NOMO-1 (cell line): ENCODE results near the gene ACTA2.

Source experiments
- DNase-seq, 2 experiments: peaks; one replicate each; lab custom pipeline; 2025; ENCODE audit not compliant: unreplicated experiment in 2 of 2; lab: John Stamatoyannopoulos, UW

ACTA2 gene

DNA sequence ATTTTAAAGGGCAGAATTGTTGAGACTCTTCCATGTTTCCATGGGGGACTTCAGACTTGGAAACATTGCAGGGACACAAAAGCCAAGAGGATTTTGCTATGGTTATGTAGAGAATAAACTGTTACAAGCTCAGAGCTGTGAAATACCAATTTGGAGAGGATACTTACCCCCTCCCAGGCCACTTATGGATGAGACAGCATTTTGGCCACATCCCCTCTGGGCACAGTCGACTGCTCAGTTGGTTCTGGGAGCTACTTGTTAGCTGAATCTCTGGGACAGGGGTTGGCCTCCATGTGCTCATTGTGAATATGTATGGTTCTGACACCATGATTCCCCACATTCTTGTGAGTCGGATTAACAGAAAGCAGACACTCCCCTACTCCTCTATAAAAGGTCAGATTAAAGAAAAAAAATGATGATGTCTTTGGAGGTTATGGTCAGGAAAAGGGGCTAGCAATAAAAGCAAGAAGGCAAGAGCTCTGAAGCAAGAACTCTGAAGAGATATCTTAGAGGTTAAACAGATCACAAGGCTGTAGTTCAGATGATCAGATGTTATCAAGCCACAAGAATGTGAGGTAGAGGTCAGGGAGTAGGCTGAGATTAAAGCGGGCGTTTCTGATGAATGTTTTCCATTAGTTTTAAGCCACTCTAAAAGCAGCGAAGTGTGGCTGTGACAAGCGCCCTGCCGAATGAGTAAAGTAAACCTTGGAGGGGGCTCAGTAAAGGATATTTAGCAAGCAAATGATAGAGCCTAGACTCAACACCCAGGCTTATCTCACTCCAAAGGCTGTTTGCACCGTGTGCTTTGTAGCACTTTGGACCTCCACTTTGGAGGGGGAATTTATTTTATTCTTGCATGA lies 55.3 kb downstream of the ACTA2 start:
- DNase-seq, result no peak

DNA sequence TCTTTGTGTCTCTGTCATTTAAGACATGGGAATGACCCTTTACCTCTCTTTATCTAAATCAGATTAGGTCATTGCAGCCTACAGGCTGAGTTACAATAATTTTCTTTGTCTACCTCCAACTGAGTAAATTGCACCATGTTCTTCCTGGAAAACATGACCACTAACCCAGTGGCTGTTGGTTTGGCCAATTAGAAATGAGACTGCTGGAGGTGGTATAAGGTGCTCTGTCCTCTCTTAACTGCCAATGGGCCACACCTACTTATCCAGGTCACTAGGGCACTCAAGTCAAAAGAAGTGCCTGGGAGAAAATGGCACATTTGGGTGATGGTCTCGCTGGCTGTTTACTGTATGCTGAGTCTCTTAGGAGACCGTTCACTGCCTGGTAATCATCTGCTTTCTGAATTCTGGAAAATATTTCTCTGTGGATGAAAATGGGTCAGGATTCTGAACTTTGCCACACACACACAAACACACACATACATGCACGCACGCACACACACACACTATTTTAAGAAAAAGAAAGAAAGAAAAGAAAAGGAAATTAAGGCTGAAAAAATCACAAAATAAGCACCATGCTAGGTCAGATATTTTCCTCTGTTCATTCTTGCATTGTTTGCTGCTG lies 56.1 kb downstream of the ACTA2 start:
- no peak for DNase-seq

DNA sequence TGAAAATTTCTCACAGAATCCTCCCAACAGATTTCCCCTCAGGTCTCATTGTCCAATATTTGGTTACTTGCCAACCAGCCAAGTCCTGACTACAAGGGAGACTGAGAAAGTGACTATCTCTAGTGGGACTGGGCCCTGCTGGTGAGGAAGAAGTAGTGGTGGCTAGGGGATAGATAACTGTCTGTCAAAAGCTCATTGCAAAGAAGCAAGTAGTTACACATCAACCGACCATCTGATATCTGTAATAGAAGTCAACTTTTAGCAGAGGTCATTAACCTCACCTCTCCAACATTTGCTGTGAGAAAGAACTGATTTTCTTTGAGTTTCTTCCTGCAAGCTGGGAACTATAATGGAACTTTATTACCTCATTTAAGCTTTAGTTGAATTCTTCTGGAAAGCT lies 57.3 kb downstream of the ACTA2 start:
- no peak for DNase-seq

DNA sequence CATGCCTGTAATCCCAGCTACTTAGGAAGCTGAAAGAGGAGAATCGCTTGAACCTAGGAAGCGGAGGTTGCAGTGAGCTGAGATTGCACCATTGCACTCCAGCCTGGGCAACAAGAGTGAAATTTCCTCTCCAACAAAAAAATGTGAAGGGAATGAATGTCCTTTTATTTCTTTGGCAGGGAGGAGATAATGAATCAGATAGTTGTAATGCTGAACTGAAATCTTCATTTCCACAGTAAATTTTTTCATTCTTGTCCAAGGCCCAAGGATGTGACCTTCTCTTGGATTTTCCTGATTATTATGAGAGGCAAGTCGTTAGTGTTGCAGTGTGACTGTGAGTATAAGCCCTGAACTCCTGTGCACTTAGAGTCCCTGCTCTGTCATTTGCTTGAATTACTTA lies 59.0 kb downstream of the ACTA2 start:
- no peak for DNase-seq

DNA sequence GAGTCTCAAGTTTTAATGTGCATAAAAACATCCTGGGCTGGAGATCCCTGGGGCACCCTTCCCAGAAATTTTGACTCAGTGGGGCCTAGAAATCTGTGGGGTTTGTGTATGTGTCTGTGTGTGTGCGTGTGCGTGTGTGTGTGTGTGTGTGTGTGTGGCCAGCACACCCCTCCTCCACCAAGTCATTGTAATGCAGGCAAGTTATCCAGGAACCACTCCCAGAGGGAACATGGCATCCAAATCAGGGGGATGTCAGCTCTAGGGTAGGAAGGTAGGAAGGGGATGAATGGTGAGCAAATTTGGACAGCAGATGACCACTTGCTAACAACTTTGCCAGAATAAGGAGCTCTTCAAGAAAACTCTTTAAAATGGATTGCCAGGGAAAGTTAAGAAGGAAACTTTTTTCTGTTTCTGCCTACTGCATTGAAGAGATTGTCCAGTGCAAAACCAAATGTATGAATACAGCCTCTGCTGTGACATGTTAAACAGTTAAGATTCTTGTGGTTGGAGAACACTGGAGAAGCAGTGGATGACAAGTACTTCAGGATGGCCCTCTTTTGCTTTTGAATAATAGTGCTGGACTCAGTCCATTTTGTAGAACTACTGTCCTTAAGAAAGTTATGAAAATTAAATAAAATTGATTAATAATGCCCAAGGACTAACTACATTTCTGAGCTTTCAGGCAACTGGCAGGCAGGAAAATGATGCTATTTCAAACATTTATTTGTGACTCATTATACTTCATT lies 60.2 kb downstream of the ACTA2 start:
- no peak for DNase-seq

DNA sequence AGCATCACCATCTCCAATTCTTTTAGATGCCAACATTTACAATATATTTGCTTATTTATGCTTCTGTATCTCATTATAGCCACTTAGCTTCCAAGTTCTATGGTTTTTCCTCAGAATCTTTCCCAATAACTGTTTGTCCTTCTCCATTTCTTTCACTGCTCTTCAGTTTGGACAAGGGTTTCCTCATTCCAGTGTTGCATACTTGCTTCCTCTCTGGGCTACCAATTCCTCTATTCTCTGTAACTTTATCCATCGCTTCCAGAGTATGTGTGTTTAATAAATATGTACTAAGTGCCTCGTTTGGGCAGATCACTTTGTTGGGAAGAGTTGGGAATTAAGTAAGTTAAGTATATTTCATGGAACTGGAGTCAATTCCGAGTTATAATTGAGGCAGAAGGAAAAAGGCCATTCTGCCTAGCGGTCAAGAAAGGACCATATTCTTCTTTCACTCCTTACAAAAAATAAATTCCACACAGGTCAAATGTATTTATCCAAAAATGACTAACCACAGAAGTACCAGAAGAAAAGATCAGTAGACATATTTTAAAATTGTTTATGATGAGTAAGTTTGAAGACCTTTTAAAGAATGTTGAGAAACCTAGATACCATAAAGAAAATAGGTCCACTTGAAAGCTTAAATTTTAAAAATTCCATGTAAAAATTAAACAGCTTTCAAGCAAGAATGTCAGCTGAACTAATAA lies 61.7 kb downstream of the ACTA2 start:
- DNase-seq, result no peak

DNA sequence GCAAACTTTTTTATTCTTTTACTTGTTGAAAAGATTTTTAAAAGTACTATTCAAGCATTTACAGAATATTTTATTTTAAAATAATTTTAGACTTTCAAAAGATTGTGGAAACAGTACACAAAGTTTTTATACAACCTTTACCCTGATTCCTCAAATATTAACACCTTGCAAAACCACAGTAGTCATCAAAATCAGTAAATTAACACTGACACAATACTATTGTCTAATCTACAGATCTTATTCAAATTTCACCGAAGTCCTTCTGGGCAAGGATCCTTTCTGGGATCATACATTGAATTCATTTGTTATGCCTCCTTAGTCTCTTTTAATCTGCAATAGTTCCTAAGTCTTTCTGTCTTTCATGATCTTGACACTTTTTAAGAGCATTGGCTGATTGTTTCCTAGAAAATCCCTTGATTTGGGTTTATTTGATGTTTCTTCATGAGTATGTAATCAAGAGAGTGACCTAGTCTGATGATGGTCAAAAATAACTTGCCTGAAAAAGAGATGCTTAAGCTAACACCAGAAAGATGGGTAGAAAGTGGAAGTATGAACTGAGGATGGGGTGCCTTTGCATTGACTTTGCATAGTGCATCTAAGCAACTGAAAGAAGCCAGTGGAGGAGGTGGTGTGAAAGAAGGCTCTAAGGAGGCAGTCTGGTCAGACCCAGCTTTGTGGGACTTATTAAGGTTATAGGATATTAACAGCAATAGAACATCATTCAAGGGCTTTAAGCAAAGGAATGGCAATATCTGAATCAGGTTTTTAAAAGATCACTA lies 62.8 kb downstream of the ACTA2 start:
- DNase-seq, result no peak

DNA sequence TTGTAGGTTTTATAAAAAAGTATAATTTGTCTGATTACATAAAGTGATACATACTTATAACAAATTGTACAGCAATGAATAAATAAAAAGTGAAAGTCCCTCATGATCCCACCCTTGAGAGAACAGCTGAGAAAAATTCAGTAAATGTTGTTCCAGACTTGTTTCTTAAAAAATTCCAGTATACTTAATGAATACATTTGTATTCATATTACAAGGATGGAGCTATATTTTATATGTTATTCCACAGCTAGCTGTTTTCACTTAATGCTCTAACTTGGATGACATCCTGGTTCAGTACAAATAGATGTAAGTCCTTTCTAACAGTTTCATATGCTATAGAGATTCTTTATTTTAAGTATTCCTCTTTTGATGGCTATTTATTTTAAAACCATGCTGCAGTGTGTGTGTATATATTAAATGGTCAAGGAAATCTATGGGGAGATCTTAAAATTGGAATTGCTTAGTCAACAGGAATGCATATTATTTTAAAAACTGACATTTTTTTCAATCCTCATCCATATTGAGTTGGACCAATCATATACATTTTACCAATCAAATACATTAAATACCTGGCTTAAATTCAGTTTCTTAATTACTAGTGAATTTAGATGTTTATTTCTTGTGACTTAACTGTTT lies 63.6 kb downstream of the ACTA2 start:
- no peak for DNase-seq

DNA sequence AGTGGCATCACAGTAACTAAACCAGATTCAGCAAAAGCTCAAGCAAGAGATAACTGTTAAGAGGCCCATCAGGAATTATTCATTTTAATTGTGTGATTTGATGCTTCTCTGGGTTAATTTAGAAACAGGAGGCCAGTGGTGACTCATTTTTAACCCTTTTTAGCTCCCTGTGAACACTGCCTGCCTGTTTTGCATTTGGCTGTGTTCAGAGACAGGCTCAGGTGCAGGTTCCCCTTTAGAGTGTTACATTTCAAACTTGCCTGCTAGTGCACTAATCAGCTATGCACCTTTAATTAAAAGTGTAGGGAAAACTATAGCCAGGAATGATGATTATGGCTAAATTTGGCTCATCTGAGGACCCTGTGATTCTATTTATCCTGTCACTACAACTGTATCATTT lies 66.0 kb downstream of the ACTA2 start:
- DNase-seq, result no peak
